Esophagus muscularis mucosa (tissue), 4 donors: ENCODE results near the gene SKP1. TPM values are rescaled to one million over a fixed set of nuclear protein-coding genes. Genes with fewer than 3 reads are reported as not detected.
A peak's percentile ranks its signal among the peaks of the same experiment; 100 is the strongest.

Experiments
- DNase-seq: peaks from one replicate; pipeline ENCODE4 v3.0.0-alpha.2; 2017; ENCODE audit errors: extremely low spot score
- H3K27ac ChIP-seq, 4 donors: fragments of 200-600 bp; sonication (generic); replicated peaks in 1 of 4; 1 replicate in 3 of 4; 2 replicates in 1 of 4; pipeline ENCODE4 v1.5.1; 2016 to 2019; ENCODE audit warnings: mild to moderate bottlenecking in 1 of 4
- H3K27me3 ChIP-seq, 4 donors: fragments of 200-600 bp; sonication (generic); one replicate each; pipeline versions ENCODE4 v1.5.1 to v1.6.0; 2016 to 2019
- H3K36me3 ChIP-seq, 4 donors: fragments of 200-600 bp; sonication (generic); one replicate each; pipeline ENCODE4 v1.5.1; 2016 to 2019
- H3K4me1 ChIP-seq, 4 donors: fragments of 200-600 bp; sonication (generic); one replicate each; pipeline ENCODE4 v1.5.1; 2016 to 2019
- H3K4me3 ChIP-seq, 4 donors: fragments of 200-600 bp; sonication (generic); 1 replicate in 2 of 4; 2 replicates in 2 of 4; pipeline ENCODE4 v1.5.1; 2016 to 2019; ENCODE audit warnings: mild to moderate bottlenecking in 4 of 4, moderate library complexity in 1 of 4
- H3K9me3 ChIP-seq, 4 donors: fragments of 200-600 bp; sonication (generic); 1 replicate in 3 of 4; 2 replicates in 1 of 4; pipeline ENCODE4 v1.5.1; 2016 to 2019
- EP300 ChIP-seq: sonication (generic); formaldehyde crosslinking; IDR thresholded peaks from one replicate; pipeline ENCODE4 v1.6.1; 2017; ENCODE audit warnings: antibody characterized with exemption
- POLR2A ChIP-seq: fragments of 450-650 bp; IDR thresholded peaks from one replicate; pipeline ENCODE4 v1.6.1; 2017; ENCODE audit warnings: antibody characterized with exemption, moderate library complexity, mild to moderate bottlenecking, low read depth
- POLR2AphosphoS5 ChIP-seq, 2 donors: sonication (generic); formaldehyde crosslinking; IDR thresholded peaks; one replicate each; pipeline ENCODE4 v1.6.1; 2017; ENCODE audit warnings: antibody characterized with exemption in 2 of 2
- WGBS: methylation state at CpG from one replicate; pipeline ENCODE4 v1.1.5; 2018; 5-methylcytosine and 5-hydroxymethylcytosine counted together
- intact Hi-C: fragments of 100-400 bp; cut with DNase I; formaldehyde crosslinking; loops from one replicate; pipeline ENCODE4 v1.15.1; 2023
- total RNA-seq, 4 donors: library from RNA; depleted of rRNA; stranded (reverse); fragments of >200 nt; gene quantifications; one replicate each; pipeline versions ENCODE4 v1.1.0 to v1.2.1, GENCODE V29; 2016
- TF ChIP-seq, protein P1 (sequence below), 3 experiments: fragments of 200-600 bp in 2 of 3; fragments of 450-650 bp in 1 of 3; sonication (generic) in 2 of 3; IDR thresholded peaks; one replicate each; pipeline ENCODE4 v1.5.1; 2017 to 2019; ENCODE audit warnings: antibody characterized with exemption in 3 of 3, mild to moderate bottlenecking in 2 of 3, moderate library complexity in 1 of 3

SKP1 gene
- total RNA-seq, 4 donors from 2014 or later = 170 to 345 (median 322) TPM

DNA sequence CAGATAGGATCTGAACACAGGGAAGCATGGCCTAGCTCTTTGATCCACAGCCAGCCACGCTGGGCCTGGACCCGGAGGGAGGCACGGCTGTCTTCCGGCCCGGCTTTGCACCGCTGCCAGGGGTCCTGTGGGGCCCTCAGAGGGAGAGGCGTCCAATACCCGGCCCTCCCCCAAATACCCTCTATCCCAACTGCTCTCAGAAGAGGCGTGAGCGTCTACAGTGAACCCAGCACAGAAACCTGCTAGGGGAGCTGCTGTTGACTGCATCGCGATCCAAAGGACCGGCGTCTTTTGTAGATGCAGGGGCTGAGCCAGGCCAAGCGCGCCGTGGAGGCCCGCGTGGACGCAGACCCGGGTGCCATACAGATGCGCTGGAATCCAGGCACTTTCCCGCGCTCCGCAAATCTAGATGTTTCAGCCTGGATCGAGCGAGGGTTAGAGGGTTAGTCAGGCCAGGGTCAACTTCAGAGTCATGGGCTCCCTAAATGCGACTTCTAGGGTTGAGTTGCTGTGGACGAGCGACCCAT, 63.3 kb downstream of the SKP1 start:
- peak overlapping the region; percentile 59 to 62 (median 62) for H3K4me3 ChIP-seq
- peaks cover 17 to 25% (median 24%) of the 10 kb centered on the region in 4 donors for H3K4me1 ChIP-seq
- peaks cover 0 to 34% (median 13%) of the 10 kb centered on the region in 4 donors for H3K27me3 ChIP-seq
- no peaks in the 10 kb centered on the region for H3K9me3 ChIP-seq
- 11% methylated on average over 7 of the region's 30 CpGs for WGBS
- DNase-seq = no peak
- intact Hi-C loops = no loop called here
- no peak overlapping the region for H3K27ac ChIP-seq
- no peak for TF ChIP-seq EP300
- TF ChIP-seq, protein P1, sequence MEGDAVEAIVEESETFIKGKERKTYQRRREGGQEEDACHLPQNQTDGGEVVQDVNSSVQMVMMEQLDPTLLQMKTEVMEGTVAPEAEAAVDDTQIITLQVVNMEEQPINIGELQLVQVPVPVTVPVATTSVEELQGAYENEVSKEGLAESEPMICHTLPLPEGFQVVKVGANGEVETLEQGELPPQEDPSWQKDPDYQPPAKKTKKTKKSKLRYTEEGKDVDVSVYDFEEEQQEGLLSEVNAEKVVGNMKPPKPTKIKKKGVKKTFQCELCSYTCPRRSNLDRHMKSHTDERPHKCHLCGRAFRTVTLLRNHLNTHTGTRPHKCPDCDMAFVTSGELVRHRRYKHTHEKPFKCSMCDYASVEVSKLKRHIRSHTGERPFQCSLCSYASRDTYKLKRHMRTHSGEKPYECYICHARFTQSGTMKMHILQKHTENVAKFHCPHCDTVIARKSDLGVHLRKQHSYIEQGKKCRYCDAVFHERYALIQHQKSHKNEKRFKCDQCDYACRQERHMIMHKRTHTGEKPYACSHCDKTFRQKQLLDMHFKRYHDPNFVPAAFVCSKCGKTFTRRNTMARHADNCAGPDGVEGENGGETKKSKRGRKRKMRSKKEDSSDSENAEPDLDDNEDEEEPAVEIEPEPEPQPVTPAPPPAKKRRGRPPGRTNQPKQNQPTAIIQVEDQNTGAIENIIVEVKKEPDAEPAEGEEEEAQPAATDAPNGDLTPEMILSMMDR (IDR thresholded peaks at IDR 0.05) = no peak
- no peak for TF ChIP-seq POLR2A
- TF ChIP-seq POLR2AphosphoS5 (IDR thresholded peaks at IDR 0.05) = no peak
- H3K36me3 ChIP-seq = no peaks in the 10 kb centered on the region

- H3K4me3 ChIP-seq = peak overlapping the region in 2 of 4 donors; percentile 62
- no peak for DNase-seq
- intact Hi-C loops = no loop called here
- no peaks in the 10 kb centered on the region for H3K36me3 ChIP-seq
- WGBS = 63% methylated on average over 18 of the region's 18 CpGs
- peaks cover 0 to 34% (median 13%) of the 10 kb centered on the region in 4 donors for H3K27me3 ChIP-seq
- H3K4me1 ChIP-seq = peaks cover 17 to 25% (median 24%) of the 10 kb centered on the region in 4 donors
- no peaks in the 10 kb centered on the region for H3K9me3 ChIP-seq
- TF ChIP-seq POLR2A (no peak), EP300 (no peak), POLR2AphosphoS5 (IDR thresholded peaks at IDR 0.05) (no peak)
- TF ChIP-seq, protein P1 (IDR thresholded peaks at IDR 0.05) = no peak
- H3K27ac ChIP-seq = no peak overlapping the region
Measured at GRCh38 chr5:134112726-134113362, 63.9 kb downstream of the SKP1 start.

DNA sequence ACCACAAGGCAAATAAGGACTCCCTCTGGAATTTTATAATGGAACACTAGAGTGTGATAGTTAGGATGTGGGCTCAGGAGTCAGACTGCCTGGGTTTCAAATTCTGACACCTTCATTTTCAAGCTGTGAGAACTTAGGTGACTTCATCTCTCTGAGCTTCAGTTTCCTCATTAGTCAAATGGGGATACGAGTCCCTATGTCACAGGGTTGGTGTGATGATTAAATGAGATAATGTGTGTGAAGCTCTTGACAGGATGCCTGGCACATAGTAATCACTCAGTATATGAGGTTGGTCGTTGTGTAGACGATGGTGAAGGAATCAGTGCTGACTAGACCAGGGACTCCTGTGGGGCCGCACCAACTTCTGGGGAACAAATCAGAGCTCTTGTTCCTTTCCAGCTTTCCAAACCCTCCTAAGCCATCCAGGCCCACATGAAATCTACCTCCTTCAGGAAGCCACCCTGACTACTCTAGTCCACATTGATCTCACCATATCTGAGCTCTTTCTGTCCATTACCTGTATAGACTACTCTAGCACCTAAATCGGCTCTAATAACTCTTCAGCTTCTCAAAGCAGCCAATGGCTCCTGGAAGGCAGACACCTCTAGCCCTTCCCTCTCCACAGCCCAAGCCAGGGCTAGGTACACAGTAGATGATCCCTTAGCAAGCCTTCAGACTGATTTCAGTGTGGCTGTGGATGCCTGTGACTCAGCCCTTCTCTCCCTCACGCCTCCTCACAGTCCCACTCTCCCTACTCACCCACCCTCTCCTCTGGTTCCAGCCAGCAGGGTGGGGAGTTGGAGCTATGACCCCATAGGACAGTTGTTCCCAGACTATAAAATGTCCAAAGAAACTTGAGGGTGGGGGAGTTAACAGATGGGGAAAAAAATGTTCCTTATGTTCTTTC, 64.8 kb downstream of the SKP1 start:
- WGBS = 93% methylated on average over 6 of the region's 6 CpGs
- Histone ChIP-seq H3K9me3 (no peaks in the 10 kb centered on the region), H3K27me3 (peaks cover 0 to 34% (median 13%) of the 10 kb centered on the region in 4 donors), H3K36me3 (no peaks in the 10 kb centered on the region), H3K27ac (no peak overlapping the region), H3K4me1 (peaks cover 17 to 25% (median 24%) of the 10 kb centered on the region in 4 donors), H3K4me3 (no peak overlapping the region)
- intact Hi-C loops = no loop called here
- no peak for DNase-seq
- no peak for TF ChIP-seq EP300
- TF ChIP-seq POLR2A = no peak
- TF ChIP-seq, protein P1 (IDR thresholded peaks at IDR 0.05) = no peak
- no peak for TF ChIP-seq POLR2AphosphoS5 (IDR thresholded peaks at IDR 0.05)

DNA sequence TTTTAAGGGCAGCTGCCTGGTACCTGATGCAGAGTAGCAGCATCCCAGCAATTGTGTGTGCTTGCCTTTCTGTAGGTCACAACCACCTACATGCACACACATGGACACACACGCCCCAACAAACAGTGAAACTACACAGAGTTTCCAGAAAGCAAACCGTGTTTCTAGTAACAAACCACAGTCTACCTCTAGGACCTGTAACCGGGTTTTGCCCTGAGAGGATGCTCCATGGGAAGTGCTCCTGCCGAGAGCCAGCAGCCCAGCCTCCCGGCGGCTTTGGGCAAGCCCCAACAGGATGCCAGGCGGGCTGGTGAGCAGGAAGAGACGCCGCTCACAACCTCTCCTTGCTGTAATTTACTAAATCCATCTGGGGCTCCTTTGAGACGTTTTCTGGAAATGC, 66.4 kb downstream of the SKP1 start:
- no peak overlapping the region for H3K4me3 ChIP-seq
- peaks cover 17 to 20% (median 19%) of the 10 kb centered on the region in 4 donors for H3K4me1 ChIP-seq
- H3K9me3 ChIP-seq = no peaks in the 10 kb centered on the region
- intact Hi-C loops = no loop called here
- no peak for DNase-seq
- H3K27ac ChIP-seq = no peak overlapping the region
- H3K27me3 ChIP-seq = peaks cover 0 to 34% (median 13%) of the 10 kb centered on the region in 4 donors
- 55% methylated on average over 10 of the region's 10 CpGs for WGBS
- no peak for TF ChIP-seq POLR2A
- TF ChIP-seq, protein P1 (IDR thresholded peaks at IDR 0.05) = no peak
- no peak for TF ChIP-seq EP300
- TF ChIP-seq POLR2AphosphoS5 (IDR thresholded peaks at IDR 0.05) = no peak
- H3K36me3 ChIP-seq = no peaks in the 10 kb centered on the region
